GM10266 (cell line): ENCODE measurements around the gene DHX36.

ENCODE experiments used
- DNase-seq: peaks from one replicate; pipeline ENCODE4 v3.0.0; 2012; ENCODE audit errors: extremely low spot score
- CTCF ChIP-seq: IDR thresholded peaks from 2 replicates; pipeline ENCODE4 v1.5.1; 2012; ENCODE audit warnings: mild to moderate bottlenecking, low read depth; ENCODE audit not compliant: control insufficient read depth, insufficient read depth; ENCODE audit errors: missing control alignments

The DHX36 gene

GRCh38 chr3:154323891-154324738, at the start of gene DHX36:
Gene DHX36 (minus strand): TSS chr3:154324487. CDS start chr3:154324416, 71 bp downstream.
- DNase-seq: peak; percentile 82
- no peak for TF ChIP-seq CTCF

DNA sequence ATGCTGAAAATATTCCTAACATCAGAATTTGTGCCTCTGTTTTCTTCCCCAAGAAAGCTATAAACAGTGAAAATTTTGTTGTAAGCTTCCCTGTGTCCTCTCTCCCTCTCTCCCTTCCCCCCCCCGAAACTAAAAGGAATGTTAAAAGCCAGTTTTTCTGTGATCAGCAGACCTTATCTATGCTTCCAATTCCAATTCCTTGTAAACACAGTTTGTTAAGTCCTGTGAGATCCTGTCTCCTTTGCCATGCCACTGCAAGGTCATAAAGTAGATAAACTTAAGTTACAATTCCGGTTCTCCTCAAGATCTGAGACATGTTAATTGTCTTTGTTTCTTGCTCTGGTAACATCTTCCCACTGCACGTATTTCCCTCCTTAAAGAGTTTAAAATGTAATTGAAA, 42.9 kb upstream of the DHX36 start:
- DNase-seq: no peak
- TF ChIP-seq CTCF: no peak

GRCh38 chr3:154364849-154365248, 40.6 kb upstream of the DHX36 start:
- TF ChIP-seq CTCF: no peak
- no peak for DNase-seq

DNA sequence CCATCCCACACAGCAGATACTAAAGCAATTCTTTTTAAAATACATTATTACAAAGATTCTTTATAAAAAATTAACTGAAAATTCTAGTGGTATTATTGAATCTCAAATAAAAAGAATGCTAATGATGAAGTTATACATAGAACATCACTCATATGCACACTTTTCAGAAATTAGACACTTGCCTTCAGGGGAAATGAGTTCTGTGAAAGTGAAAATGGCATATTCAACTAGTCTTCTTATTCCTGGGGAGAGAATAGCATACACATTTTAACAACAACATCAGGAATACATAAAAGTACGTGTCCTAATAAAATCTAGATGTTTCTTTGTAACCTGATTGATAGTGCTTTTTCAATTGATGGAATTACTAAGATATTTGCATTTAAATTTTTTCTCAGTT, 36.8 kb upstream of the DHX36 start:
- TF ChIP-seq CTCF: no peak
- DNase-seq: no peak

GRCh38 chr3:154356009-154356408, 31.7 kb upstream of the DHX36 start:
- DNase-seq: no peak
- TF ChIP-seq CTCF: no peak

DNA sequence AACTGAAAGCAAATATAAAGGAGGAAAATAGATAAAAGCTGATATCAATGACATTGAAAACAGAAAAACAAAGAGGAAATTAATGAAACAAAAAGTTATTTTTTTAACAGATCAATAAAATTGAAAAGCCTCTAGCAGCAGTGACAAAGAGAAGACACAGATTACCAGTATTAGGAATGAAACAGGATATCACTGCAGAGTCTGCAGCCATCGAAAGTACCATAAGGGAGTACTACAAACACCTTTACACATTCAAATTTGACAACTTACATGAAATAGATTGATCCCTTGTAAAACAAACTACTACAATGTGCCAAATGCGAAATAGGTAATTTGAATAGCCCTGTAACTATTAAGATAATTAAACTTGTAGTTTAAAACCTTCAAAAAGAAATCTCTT, 24.9 kb upstream of the DHX36 start:
- no peak for TF ChIP-seq CTCF
- DNase-seq: no peak

- DNase-seq: no peak
- no peak for TF ChIP-seq CTCF
These were observed 21.3 kb upstream of the DHX36 start for GRCh38 chr3:154345422-154346122.
